ENCODE measurements around the gene HBG1.

- no peak for TF ChIP-seq EZH2 (IDR thresholded peaks at IDR 0.05; ENCODE audit: borderline replicate concordance, insufficient read depth, low read depth, low read length, poor library complexity, severe bottlenecking)
- no peak for TF ChIP-seq CTCF (IDR thresholded peaks at IDR 0.05)
These were observed 11.2 kb downstream of the HBG1 start for GRCh38 chr11:5238486-5238885.
